NCI-H510A (cell line): Measurements from ENCODE around the gene DNAL1.
"Not testable (repeated sequence)": the region's sequence is repeated elsewhere in the genome, so short reads cannot be mapped to it uniquely, and the experiment has no call there.

Source experiments
- DNase-seq: peaks from one replicate; lab custom pipeline; 2025; lab: John Stamatoyannopoulos, UW

DNAL1 gene

DNA sequence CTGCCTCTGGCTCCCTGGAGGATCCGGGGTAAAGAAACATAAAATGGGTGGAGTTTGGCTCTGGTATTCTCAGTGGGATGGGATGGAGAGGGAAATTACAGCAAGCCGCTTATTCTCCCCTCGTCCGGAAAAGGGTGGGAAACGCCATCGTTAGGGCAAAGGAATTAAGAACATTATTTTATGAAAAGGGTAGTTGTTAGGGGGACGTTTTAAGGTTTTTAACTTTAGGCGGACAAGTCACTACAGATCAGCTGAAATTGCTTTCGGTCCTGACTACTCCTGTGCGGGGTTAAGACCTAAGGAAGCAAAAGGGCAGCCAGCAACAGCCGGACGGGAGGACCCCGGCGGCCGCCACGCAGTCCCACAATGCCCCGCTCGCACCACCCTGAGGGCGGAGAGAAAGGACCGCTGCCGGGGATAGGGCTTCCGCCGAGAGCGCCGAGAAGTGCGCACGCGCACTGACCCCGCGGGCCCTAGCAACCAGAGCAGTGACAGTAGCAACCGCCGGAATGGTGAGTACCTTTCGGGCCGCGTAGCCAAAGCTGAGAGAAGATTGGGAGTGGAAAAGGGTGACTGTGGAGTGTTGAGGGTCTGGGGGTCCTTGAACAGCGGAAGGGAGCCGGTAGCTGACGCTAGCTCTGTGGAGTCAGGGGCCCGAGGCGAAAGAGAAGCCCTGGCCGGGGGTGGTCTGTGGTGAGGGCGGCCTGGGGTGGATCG, at the start of gene DNAL1:
Gene DNAL1 (plus strand): TSS at position 456 of the 717 bp plus-strand sequence. CDS start 54 bp downstream, at position 510.
- DNase-seq, result peak; percentile 84

GRCh38 chr14:73599499-73599898, 45.3 kb upstream of the DNAL1 start:
- no peak for DNase-seq

- DNase-seq, result no peak
Measured at GRCh38 chr14:73602994-73603393, 41.8 kb upstream of the DNAL1 start.

DNA sequence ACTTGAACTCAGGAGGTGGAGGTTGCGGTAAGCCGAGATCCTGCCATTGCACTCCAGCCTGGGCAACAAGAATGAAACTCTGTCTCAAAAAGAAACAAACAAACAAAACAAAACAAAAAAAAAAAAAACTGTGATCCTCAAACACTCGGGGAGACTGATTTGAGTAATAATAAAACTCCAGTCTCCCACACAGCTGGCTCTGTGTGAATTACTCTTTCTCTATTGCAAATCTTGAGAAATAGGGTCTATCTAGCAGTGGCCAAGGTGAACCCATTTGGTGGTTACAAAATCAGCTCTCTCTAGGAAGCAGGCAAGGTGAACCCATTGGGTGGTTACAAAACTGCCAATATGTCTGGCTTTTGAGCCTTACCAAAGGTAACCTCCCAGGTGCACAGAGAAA, 38.5 kb upstream of the DNAL1 start:
- no peak for DNase-seq

GRCh38 chr14:73607241-73607640, 37.5 kb upstream of the DNAL1 start:
- no peak for DNase-seq

DNA sequence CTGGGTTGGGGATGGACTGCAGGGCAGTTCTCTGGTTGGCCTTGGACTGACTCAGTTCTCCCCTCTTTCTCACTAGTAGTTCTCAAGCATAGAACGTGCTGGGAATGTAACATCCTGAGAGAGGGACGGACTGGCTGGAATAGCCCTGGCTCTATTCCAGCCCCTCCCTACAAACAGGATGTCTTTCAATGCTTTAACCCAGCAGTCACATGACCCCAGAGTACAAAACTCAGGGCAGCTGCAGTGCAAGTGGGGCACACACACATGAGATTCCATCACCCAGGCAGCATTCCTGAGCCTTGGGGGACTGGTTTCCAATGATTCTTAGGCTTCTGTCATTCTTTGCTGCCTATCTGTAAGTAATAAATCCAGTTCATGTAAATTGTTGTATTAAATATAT, 34.1 kb upstream of the DNAL1 start:
- no peak for DNase-seq

GRCh38 chr14:73612339-73613045, 32.3 kb upstream of the DNAL1 start, which contains the start of gene ACOT6:
TSS of gene ACOT6 (plus strand) at chr14:73612517. CDS start at chr14:73612572, 55 bp downstream.
- DNase-seq, result peak; percentile 33

- DNase-seq, result no peak
Measured at GRCh38 chr14:73613046-73613383, 31.8 kb upstream of the DNAL1 start.

- no peak for DNase-seq
Measured at GRCh38 chr14:73613419-73613963, 31.3 kb upstream of the DNAL1 start.

GRCh38 chr14:73616831-73617230, 28.0 kb upstream of the DNAL1 start:
- no peak for DNase-seq

DNA sequence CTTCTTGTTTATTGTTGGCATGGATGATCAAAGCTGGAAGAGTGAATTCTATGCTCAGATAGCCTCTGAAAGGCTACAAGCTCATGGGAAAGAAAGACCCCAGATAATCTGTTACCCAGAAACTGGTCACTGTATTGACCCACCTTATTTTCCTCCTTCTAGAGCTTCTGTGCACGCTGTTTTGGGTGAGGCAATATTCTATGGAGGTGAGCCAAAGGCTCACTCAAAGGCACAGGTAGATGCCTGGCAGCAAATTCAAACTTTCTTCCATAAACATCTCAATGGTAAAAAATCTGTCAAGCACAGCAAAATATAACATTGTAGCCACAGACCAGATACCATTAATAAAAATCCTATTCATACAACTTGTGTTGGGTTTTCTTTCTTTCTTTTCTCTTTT, 25.3 kb upstream of the DNAL1 start:
- no peak for DNase-seq

GRCh38 chr14:73620268-73620667, 24.5 kb upstream of the DNAL1 start:
- no peak for DNase-seq

- DNase-seq, result no peak
Measured at GRCh38 chr14:73623504-73624054, 21.2 kb upstream of the DNAL1 start.

DNA sequence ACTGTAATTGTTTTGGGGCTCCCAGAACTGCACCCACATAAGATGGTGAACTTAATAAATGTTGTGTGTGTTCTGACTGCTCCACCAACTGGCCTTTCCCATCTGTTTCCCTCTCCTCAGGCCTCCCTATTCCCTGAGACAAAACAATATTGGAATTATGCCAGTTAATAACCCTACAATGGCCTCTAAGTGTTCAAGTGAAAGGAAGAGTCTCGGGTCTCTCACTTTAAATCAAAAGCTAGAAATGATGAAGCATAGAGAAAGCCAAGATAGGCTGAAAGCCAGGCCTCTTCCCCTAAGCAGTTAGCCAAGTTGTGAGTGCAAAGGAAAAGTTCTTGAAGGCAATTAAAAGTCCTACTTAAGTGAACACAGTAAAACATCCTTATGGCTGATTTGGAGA, 19.1 kb upstream of the DNAL1 start:
- DNase-seq, result no peak

GRCh38 chr14:73627151-73627558, 17.6 kb upstream of the DNAL1 start:
- no peak for DNase-seq

DNA sequence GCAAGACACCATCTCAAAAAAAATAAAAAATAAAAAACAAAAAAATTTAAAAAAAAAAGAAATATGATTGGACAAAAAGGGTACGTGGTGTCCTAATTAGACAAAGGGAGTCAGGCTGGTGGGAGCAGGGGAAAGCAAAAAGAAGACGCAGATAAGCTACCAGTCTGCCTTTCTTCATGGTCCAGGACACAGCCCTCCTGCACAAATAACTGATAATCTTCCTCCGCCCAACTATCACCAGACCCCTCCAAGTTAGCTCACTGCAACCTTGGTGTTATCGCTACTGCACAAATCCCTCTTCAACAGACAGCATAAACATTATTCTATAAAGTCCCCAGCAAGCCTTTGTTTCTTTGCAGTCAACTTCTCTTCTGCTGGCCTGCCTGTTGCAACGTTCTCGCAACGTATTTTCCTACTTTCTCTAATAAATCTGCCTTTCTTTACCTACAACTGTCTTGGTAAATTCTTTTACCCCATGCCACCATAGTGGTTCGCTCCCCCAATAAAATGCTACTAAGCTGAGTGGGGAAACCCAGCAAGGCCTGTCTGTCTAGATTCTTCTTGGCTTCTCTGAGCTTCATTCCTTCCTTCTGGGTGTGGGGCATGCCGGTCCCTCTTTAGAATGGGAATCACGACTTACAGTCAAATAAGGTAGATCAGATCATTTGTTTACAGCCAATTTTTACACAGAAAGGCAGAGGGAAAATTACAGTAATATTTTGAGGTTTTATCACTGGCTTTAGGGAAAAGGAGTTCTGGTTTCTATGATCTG, 14.6 kb upstream of the DNAL1 start:
- DNase-seq, result no peak

DNA sequence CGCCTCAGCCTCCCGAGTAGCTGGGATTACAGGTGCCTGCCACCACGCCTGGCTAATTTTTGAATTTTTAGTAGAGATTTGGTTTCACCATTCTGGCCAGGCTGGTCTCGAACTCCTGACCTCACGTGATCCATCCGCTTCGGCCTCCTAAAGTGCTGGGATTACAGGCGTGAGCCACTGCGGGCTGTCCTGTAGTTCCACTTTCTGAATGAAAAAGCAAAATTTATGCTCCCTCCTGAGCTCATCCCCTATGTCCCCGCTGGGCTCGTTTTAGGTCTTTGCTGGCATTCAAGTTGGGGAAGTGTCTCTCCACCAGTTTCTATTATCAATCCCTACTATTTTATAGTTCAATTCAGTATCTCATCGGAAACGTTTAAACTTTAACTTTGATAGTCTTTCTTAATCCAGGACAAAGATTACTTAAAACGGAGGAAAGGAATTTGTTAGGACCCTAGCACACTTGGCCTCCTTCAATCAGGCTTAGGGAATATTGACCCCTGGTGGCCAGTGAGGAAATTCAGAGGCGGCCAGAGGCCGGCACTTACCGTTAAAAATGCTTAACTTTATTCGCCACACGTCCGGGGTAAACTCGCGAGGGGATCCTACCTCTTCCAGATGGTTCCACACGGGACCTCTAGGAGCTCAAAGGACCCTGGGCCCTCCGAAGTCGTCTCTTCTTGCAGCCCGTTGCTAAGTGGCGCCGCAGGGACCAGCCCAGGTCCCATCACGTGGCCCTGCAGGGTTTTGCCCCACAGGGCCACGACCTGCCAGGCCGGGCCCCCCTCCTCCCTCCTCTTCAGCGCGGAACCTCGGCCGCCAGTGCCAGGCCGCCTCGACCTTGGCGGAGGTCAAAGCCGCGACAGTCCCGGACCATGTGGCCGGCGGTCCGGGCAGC, 11.4 kb upstream of the DNAL1 start:
- peak; percentile 46 for DNase-seq

GRCh38 chr14:73634011-73634833, 10.6 kb upstream of the DNAL1 start:
- DNase-seq, result peak; percentile 15

DNA sequence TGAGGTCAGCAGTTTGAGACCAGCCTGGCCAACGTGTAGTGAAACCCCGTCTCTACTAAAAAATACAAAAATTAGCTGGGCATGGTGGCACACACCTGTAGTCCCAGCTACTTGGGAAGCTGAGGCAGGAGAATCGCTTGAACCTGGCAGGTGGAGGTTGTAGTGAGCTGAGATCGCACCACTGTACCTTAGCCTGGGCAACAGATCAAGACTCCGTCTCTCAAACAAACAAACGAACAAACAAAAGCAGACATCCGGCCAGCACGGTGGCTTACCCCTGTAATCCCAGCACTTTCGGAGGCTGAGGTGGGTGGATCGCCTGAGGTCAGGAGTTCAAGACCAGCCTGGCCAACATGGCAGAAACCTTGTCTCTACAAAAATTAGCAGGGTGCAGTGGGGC, 8.4 kb upstream of the DNAL1 start:
- not testable (repeated sequence) for DNase-seq

GRCh38 chr14:73637830-73638229, 7.0 kb upstream of the DNAL1 start:
- no peak for DNase-seq
